Iris pigment epithelial cell (primary cell): Measurements from ENCODE around the gene ESYT3.
"Not testable (repeated sequence)": the region's sequence is repeated elsewhere in the genome, so short reads cannot be mapped to it uniquely, and the experiment has no call there.

ENCODE experiments used
- DNase-seq: peaks from one replicate; pipeline ENCODE4 v3.0.0-alpha.2; 2011; ENCODE audit warnings: low read depth

The ESYT3 gene

GRCh38 chr3:138443521-138444503 lies 9.4 kb downstream of the ESYT3 start:
- no peak for DNase-seq

- no peak for DNase-seq
Measured at GRCh38 chr3:138445236-138445635, 10.8 kb downstream of the ESYT3 start.

- no peak for DNase-seq
Measured at GRCh38 chr3:138445654-138446053, 11.2 kb downstream of the ESYT3 start.

GRCh38 chr3:138448631-138449030 lies 14.2 kb downstream of the ESYT3 start:
- DNase-seq, result no peak

DNA sequence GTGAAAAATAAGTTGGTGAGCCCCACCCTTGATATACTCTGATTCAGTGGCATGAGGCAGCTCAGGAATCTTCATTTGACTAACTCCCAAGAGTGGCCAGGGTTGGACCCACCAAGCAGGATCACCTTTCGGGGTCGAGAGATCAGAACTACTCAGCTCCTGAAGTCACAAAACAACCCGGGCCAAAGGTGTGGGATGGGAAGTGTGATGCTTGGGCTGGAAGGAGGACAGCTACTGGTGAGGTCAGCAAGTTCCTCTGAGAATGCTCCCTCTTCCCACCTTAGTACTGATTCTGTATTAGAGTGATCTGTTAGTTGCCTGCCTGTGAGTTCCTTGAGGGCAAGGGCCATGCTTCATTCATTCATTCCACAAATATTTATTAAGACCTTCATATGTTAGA lies 15.1 kb downstream of the ESYT3 start:
- no peak for DNase-seq

- no peak for DNase-seq
Measured at GRCh38 chr3:138450181-138450580, 15.8 kb downstream of the ESYT3 start.

DNA sequence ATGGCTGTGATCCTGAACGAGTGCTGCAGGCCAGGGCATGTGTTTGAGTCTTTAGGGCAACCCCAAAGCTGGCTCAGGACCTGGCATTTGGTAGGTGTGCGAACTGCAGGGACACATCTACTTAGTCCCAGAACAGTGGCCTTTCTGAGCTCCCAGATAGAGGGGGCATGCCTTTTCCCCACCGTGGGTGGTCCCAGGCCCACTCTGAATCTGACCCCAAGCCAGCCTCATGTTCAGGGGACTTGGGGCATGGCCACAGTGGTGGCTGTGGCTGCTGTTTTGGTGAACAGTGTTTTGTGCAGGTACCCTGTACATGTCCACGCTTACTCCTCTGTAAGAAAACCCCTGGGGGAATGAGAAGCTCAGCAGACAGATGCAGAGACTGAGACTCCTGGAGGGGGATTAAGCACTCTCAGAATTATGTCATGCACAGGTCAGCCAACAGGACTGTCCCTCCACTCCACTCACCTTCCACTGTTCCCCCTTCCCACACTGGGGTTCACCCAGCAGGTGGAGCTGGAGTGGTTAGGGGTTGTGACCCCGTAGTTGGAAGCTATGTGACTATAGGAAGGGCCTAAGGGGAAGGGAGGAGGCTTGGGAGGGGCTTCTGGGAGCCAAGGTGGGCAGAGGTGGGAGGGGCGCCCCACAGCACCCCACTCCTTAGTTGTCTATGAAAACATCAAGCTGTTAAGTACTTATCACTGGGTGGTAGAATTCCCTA lies 16.4 kb downstream of the ESYT3 start:
- DNase-seq, result no peak

- no peak for DNase-seq
Measured at GRCh38 chr3:138451595-138452162, 17.3 kb downstream of the ESYT3 start.

- DNase-seq, result no peak
Measured at GRCh38 chr3:138452436-138452835, 18.0 kb downstream of the ESYT3 start.

DNA sequence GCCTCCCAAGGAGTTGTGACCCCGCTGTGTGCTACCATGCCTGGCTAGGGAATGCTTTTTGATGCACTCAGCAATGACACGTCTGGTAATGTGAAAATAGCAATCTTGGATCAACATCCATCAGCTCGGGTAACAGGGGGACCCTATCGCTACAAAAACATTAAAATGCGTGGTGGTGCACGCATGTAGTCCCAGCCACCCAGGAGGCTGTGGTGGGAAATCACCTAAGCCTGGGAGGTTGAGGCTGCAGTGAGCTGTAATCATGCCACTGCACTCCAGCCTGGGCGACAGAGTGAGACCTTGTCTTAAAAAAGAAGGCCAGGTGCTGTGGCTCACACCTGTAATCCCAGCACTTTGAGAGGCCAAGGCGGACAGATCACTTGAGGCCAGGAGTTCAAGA lies 19.5 kb downstream of the ESYT3 start:
- DNase-seq, result not testable (repeated sequence)

GRCh38 chr3:138455801-138456716 lies 21.6 kb downstream of the ESYT3 start:
- peak; percentile 36 for DNase-seq

- no peak for DNase-seq
Measured at GRCh38 chr3:138456961-138457862, 22.8 kb downstream of the ESYT3 start.

DNA sequence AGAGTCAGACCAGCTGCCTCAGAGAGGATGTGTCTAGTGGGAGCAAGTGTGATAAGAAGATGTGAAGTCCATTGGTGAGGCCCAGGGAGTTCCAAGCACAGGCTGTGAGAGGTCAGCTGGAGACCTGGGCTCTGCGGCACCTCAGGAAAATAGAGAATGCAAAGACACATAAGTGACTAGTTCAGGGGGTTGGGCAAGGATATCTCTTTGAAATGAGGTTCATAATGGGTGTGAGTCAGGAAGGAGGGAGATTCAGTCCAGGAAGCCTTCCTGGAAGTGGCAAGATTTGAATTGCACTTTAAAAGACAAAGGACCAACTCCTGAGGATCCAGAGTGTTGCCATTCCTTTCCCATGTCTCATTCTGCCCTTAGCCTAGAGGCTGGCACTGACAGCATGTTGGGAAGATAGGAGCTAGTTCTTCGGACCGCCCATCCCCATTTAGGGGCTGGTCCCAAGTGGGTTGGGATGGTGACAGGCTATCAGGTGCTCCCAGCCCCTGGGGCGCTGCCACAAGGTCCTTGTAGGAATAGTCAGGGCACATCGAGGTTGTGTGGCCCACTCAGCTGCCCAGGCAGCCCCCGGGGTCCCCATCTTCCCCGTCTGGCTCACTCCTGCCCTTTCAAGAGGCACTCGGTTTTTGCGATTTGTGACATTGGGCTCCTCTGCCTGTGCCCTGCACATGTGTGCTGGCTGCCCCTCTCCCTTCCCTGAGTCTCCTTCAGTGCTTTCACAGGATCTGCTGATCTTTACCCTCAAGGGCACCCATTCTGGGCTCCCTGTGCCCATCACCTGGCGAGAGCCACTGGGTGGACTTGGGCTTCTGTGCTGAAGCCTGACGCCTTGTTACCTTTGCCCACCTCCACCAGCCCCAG lies 23.7 kb downstream of the ESYT3 start:
- no peak for DNase-seq

DNA sequence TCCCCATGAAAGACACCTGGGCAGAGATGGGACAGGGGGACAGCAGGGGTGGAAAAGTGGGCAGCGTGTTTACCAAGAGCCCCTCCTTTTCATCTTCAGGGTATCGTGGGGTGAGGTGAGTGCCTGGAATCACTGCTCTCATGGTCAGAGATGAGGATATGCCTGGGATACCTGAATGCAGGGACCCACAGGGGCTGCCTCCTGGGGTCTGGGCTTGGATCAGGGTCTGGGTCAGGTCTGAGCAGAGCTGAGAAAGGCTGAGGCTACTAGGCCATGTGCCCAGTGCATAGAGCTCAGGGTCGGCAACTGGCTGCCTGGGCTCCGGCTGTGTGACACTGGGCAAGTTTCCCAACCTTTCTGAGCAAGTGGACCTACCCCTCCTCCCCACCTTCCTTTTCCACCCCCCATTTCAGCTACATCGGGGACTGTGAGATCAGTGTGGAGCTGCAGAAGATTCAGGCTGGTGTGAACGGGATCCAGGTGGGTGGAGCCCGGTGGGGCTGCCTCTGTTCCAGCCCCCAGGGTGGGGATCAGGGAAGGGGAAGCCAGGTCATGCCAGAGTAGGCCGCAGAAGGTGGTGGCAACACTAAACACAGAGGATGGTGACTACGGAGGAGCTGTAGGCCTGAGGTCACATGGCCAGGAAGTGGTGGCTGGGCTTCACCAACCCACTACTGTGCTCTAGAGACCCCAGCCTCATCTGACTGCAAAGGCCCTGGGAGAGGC lies 24.5 kb downstream of the ESYT3 start:
- DNase-seq, result no peak

DNA sequence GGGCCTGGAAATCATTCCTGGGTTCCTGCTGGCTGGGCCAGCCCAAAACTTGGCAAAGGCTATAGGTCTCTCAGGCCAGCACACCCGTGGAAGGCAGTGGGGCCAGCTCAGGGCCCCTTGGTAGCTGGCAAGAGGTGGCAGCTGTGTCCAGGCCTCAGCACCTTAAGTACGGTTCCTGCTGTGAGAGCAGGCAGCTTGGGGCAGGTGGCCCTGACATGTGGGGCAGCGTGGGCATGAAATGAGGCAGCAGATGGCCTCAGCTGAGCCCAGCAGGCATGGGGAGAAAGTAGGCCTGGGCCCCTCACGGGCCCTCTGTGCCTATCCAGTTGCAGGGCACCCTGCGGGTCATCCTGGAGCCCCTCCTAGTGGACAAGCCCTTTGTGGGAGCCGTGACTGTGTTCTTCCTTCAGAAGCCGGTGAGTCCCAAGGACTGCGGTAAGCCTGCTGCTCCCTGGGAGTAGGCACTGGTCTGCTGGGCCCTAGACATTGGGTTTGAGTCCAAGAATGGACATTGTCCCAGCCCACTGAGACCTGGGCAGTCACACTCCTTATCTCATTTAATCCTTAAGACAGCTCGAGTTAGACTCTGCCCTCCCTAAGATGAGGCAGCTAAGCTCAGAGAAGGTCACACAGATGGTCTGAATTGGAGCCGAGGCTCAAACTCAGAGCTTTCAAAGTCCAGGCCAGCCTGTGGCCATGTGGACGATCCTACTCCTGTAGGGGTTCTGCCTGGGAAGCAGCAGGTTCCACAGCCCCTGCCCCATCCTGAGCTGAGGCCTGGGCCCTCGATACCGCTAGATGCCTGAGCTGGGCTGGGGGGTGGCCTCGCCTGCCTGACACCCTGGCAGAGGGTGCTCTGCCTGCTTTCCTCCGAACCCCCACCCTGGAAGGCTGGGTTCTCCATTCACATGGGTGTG lies 25.5 kb downstream of the ESYT3 start:
- DNase-seq, result no peak

DNA sequence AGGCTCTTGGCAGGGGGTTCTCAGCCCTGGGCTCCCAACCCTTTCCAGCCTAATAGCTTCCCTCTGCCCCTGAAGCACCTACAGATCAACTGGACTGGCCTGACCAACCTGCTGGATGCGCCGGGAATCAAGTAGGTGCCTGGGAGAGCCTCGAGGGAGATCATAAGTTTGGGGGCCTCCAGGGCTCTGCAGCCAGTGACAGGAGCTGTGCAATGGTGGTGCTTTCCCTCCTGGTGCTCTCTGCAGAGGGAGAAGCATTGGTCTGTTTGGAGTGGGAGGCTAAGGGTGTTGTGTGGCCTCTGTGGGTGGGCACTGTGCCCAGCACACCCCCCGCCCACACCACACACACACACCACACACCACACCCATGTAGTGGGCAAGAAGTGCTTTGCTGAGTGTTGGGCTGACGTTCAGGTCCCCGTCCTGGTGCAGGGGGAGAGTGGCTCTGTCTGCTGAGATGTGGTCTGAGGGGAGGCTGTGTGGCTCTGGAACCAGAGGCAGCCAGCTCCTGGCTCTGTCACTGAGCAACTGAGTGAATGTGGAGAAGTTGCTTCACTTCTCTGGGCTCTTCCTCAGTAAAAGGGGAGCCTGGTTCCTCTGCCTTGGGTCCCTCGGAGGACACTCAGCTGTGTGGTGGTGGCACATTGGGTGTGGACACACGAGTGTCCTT lies 26.3 kb downstream of the ESYT3 start:
- DNase-seq, result no peak

DNA sequence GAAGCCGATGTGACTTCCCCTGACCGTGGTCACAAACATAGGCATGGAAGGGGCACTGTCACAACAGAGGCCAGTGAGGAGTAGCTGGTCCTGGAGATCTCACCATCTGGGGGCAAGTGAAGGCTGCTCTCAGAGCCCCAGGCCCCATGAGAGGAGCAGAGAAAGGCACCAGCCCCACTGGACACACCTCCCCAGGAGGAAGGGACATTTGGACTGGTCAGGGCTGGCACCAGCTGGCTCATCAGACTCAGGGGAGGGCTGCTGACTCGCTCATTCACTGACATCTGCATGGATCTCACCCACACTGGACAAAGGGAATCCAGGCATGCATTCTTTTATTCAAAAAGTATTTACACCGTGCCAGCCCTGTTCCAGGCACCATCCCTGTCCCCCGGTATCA lies 26.8 kb downstream of the ESYT3 start:
- DNase-seq, result peak; percentile 12
